ENCODE measurements around the gene FDPS. TPM values are rescaled to one million over a fixed set of nuclear protein-coding genes. Genes with fewer than 3 reads are reported as not detected.

FDPS gene
- total and polyA plus RNA-seq, 2 donors (not counting 3 experiments of a cell fraction or from before 2014, with no cell fraction given) = 630 to 646 TPM

DNA sequence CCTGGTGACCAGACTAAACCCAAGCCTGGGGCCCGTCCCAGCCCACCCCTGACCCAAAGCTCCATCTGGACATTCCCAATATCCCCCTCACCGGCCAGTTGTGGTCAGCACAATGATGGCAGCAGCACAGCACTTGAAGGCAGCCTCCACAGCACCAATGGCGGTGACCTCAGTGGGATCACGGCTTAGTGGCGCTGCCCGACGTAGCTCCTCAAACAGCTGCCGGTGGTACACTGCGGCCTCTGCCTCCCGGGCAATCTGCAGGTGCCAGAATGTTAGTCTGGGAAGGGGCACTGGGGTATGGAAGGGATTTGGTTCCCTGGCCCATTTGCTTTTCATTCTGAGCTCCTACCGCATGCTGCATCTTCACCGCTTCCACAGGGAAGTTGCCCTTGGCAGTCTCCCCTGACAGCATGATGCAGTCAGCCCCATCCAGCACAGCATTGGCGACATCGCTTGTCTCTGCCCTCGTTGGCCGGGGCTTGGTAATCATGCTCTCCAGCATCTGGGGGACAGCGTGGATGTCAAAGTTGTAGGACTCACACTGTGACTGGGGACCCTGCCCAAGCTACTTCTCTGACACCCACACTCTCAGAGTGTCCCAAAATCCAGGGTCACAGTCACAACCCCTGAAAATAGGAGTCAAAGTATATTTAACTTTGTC, 15.4 kb upstream of the FDPS start:
- H3K36me3 ChIP-seq (ENCODE audit: control insufficient read depth in 2 of 2, extremely low read depth in 1 of 2, insufficient read depth in 2 of 2, low read length in 2 of 2) = no peaks in the 10 kb centered on the region
- ChIA-PET POLR2A (no interaction called here), CTCF (interaction anchor here (2.7 kb wide), 1 partner anchor 16 kb away, joined by 10 read pairs; no protein-coding TSS in a partner anchor)
- no peak overlapping the region for H3K4me3 ChIP-seq (replicated peaks in 1 of 3; ENCODE audit: insufficient read depth in 1 of 3, low read depth in 1 of 3, low read length in 3 of 3)
- H4K20me1 ChIP-seq (replicated peaks; ENCODE audit: control insufficient read depth, extremely low read depth, insufficient read depth, low read length) = no peaks in the 10 kb centered on the region
- no peak overlapping the region for H3K9ac ChIP-seq (replicated peaks; ENCODE audit: extremely low read depth, insufficient read depth, low read length)
- H3K4me2 ChIP-seq (ENCODE audit: insufficient read depth, low read length) = no peak overlapping the region
- H3K9me1 ChIP-seq (replicated peaks; ENCODE audit: control insufficient read depth, extremely low read depth, insufficient read depth, low read length) = no peaks in the 10 kb centered on the region
- FAIRE-seq (no peak), DNase-seq (ENCODE audit: low read depth, low spot score) (no peak)
- TF ChIP-seq EZH2 (IDR thresholded peaks at IDR 0.05; ENCODE audit: borderline replicate concordance, low read depth, low read length, severe bottlenecking) = no peak
- TF ChIP-seq POLR2A (IDR thresholded peaks at IDR 0.05; ENCODE audit: low read depth, low read length) = no peak
- TF ChIP-seq, protein P1, sequence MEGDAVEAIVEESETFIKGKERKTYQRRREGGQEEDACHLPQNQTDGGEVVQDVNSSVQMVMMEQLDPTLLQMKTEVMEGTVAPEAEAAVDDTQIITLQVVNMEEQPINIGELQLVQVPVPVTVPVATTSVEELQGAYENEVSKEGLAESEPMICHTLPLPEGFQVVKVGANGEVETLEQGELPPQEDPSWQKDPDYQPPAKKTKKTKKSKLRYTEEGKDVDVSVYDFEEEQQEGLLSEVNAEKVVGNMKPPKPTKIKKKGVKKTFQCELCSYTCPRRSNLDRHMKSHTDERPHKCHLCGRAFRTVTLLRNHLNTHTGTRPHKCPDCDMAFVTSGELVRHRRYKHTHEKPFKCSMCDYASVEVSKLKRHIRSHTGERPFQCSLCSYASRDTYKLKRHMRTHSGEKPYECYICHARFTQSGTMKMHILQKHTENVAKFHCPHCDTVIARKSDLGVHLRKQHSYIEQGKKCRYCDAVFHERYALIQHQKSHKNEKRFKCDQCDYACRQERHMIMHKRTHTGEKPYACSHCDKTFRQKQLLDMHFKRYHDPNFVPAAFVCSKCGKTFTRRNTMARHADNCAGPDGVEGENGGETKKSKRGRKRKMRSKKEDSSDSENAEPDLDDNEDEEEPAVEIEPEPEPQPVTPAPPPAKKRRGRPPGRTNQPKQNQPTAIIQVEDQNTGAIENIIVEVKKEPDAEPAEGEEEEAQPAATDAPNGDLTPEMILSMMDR (IDR thresholded peaks at IDR 0.05; ENCODE audit: extremely low read depth in 1 of 2, insufficient read depth in 1 of 2, low read depth in 1 of 2, low read length in 2 of 2) = no peak
- peaks cover 37 to 40% of the 10 kb centered on the region in 2 experiments for H3K27me3 ChIP-seq (ENCODE audit: control insufficient read depth in 2 of 2, insufficient read depth in 2 of 2, low read length in 2 of 2)
- dilution Hi-C loops (cut with MboI; ENCODE audit: extremely low pct_ligation_motif_present, low sequenced_read_pairs) (no loop called here), intact Hi-C loops (cut with micrococcal nuclease) (no loop called here)
- no TSS peak for BruUV-seq (replicated peaks)
- H3K4me1 ChIP-seq (ENCODE audit: control insufficient read depth, extremely low read depth, insufficient read depth, low read length) = no peaks in the 10 kb centered on the region
- H3K27ac ChIP-seq (ENCODE audit: insufficient read depth, low read depth, low read length) = no peak overlapping the region
- H2AFZ ChIP-seq (ENCODE audit: low read depth, low read length) = no peak overlapping the region
- no peaks in the 10 kb centered on the region for H3K79me2 ChIP-seq (ENCODE audit: control insufficient read depth, insufficient read depth, low read length)
- no peaks in the 10 kb centered on the region for H3K9me3 ChIP-seq (replicated peaks; ENCODE audit: control insufficient read depth, insufficient read depth, low read length)

DNA sequence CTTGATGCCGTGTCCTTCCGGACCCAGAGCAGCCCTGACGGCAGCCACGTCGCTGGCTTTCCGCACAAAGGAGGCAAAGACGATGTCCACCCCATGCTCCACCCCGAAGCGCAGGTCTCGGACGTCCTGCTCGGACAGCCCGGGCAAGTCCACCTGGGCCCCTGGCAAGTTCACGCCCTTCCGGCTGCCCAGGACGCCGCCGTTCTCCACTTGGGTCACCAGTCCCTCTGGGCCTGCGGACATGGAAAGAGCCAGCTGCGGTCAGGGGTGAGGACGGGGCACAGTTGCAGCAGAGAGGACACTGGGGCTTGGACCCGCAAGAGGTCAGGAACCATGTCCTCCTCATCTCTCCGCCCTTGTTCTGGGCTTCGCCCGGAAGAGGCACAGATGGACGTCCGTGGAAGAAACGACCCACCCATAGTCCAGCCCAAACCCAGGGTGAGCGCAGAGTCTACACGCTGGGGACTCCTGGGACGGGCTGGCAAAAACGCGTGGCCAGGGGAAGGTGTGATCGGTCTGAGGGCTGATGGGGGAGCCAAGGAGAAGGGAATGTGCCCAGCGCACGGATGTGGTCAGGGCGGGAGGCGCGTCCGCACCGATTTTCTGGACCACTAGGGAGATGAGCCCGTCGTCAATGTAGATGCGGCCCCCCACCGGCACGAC, 14.0 kb upstream of the FDPS start:
- Histone ChIP-seq H3K4me1 (ENCODE audit: control insufficient read depth, extremely low read depth, insufficient read depth, low read length) (no peaks in the 10 kb centered on the region), H3K27ac (ENCODE audit: insufficient read depth, low read depth, low read length) (no peak overlapping the region), H4K20me1 (replicated peaks; ENCODE audit: control insufficient read depth, extremely low read depth, insufficient read depth, low read length) (no peaks in the 10 kb centered on the region), H3K9me3 (replicated peaks; ENCODE audit: control insufficient read depth, insufficient read depth, low read length) (no peaks in the 10 kb centered on the region), H3K27me3 (ENCODE audit: control insufficient read depth in 2 of 2, insufficient read depth in 2 of 2, low read length in 2 of 2) (peaks cover 37 to 40% of the 10 kb centered on the region in 2 experiments), H3K36me3 (ENCODE audit: control insufficient read depth in 2 of 2, extremely low read depth in 1 of 2, insufficient read depth in 2 of 2, low read length in 2 of 2) (no peaks in the 10 kb centered on the region), H3K79me2 (ENCODE audit: control insufficient read depth, insufficient read depth, low read length) (no peaks in the 10 kb centered on the region), H3K4me2 (ENCODE audit: insufficient read depth, low read length) (no peak overlapping the region), H2AFZ (ENCODE audit: low read depth, low read length) (no peak overlapping the region), H3K9ac (replicated peaks; ENCODE audit: extremely low read depth, insufficient read depth, low read length) (no peak overlapping the region), H3K9me1 (replicated peaks; ENCODE audit: control insufficient read depth, extremely low read depth, insufficient read depth, low read length) (no peaks in the 10 kb centered on the region), H3K4me3 (replicated peaks in 1 of 3; ENCODE audit: insufficient read depth in 1 of 3, low read depth in 1 of 3, low read length in 3 of 3) (no peak overlapping the region)
- BruUV-seq (replicated peaks) = no TSS peak
- POLR2A ChIA-PET = no interaction called here
- CTCF ChIA-PET = interaction anchor here (1.2 kb wide), 1 partner anchor 9 kb away, joined by 3 read pairs; no protein-coding TSS in a partner anchor
- FAIRE-seq (no peak), DNase-seq (ENCODE audit: low read depth, low spot score) (no peak)
- dilution Hi-C loops (cut with MboI; ENCODE audit: extremely low pct_ligation_motif_present, low sequenced_read_pairs) (no loop called here), intact Hi-C loops (cut with micrococcal nuclease) (no loop called here)
- peak; percentile 88 for TF ChIP-seq EZH2 (IDR thresholded peaks at IDR 0.05; ENCODE audit: borderline replicate concordance, low read depth, low read length, severe bottlenecking)
- TF ChIP-seq, protein P2, sequence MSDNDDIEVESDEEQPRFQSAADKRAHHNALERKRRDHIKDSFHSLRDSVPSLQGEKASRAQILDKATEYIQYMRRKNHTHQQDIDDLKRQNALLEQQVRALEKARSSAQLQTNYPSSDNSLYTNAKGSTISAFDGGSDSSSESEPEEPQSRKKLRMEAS (IDR thresholded peaks at IDR 0.05; ENCODE audit: insufficient read depth, insufficient read length) = no peak

All from endothelial cell of umbilical vein (primary cell).